Ishikawa (cell line): ENCODE data around the gene LSMEM2.

ENCODE experiments used
- CEBPB ChIP-seq: IDR thresholded peaks from 2 replicates; pipeline ENCODE4 v1.6.1; 2012
- CREB1 ChIP-seq: IDR thresholded peaks from 2 replicates; pipeline ENCODE4 v1.6.1; 2012; ENCODE audit warnings: low read depth
- EGR1 ChIP-seq: IDR thresholded peaks from 2 replicates; pipeline ENCODE4 v1.6.1; 2012
- EP300 ChIP-seq: IDR thresholded peaks from 2 replicates; pipeline ENCODE4 v1.6.1; 2012; ENCODE audit warnings: borderline replicate concordance
- FOXM1 ChIP-seq: IDR thresholded peaks from 2 replicates; pipeline ENCODE4 v1.6.1; 2012; ENCODE audit warnings: low read depth, borderline replicate concordance
- MAX ChIP-seq: IDR thresholded peaks from 2 replicates; pipeline ENCODE4 v1.6.1; 2012
- NFIC ChIP-seq: IDR thresholded peaks from 2 replicates; pipeline ENCODE4 v1.6.1; 2012
- RAD21 ChIP-seq: IDR thresholded peaks from 2 replicates; pipeline ENCODE4 v1.6.1; 2012; ENCODE audit warnings: low read depth
- TAF1 ChIP-seq: IDR thresholded peaks from 2 replicates; pipeline ENCODE4 v1.6.1; 2012; ENCODE audit warnings: low read depth, mild to moderate bottlenecking
- TCF12 ChIP-seq: IDR thresholded peaks from 2 replicates; pipeline ENCODE4 v1.6.1; 2012; ENCODE audit warnings: low read depth
- TEAD4 ChIP-seq: IDR thresholded peaks from 2 replicates; pipeline ENCODE4 v1.6.1; 2012
- USF1 ChIP-seq: IDR thresholded peaks from 2 replicates; pipeline ENCODE4 v1.6.1; 2012
- YY1 ChIP-seq: IDR thresholded peaks from 2 replicates; pipeline ENCODE4 v1.6.1; 2012; ENCODE audit warnings: low read depth
- ZBTB7A ChIP-seq: IDR thresholded peaks from 2 replicates; pipeline ENCODE4 v1.6.1; 2012; ENCODE audit warnings: low read depth
- TF ChIP-seq, protein P1 (sequence below): IDR thresholded peaks from 2 replicates; pipeline ENCODE4 v1.6.1; 2012; ENCODE audit warnings: low read depth, mild to moderate bottlenecking

Gene LSMEM2

GRCh38 chr3:50299929-50300680 lies 21.2 kb downstream of the LSMEM2 start:
- TF ChIP-seq, protein P1, sequence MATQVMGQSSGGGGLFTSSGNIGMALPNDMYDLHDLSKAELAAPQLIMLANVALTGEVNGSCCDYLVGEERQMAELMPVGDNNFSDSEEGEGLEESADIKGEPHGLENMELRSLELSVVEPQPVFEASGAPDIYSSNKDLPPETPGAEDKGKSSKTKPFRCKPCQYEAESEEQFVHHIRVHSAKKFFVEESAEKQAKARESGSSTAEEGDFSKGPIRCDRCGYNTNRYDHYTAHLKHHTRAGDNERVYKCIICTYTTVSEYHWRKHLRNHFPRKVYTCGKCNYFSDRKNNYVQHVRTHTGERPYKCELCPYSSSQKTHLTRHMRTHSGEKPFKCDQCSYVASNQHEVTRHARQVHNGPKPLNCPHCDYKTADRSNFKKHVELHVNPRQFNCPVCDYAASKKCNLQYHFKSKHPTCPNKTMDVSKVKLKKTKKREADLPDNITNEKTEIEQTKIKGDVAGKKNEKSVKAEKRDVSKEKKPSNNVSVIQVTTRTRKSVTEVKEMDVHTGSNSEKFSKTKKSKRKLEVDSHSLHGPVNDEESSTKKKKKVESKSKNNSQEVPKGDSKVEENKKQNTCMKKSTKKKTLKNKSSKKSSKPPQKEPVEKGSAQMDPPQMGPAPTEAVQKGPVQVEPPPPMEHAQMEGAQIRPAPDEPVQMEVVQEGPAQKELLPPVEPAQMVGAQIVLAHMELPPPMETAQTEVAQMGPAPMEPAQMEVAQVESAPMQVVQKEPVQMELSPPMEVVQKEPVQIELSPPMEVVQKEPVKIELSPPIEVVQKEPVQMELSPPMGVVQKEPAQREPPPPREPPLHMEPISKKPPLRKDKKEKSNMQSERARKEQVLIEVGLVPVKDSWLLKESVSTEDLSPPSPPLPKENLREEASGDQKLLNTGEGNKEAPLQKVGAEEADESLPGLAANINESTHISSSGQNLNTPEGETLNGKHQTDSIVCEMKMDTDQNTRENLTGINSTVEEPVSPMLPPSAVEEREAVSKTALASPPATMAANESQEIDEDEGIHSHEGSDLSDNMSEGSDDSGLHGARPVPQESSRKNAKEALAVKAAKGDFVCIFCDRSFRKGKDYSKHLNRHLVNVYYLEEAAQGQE = no peak
- TF ChIP-seq MAX (no peak), TEAD4 (no peak), NFIC (no peak), TCF12 (no peak), TAF1 (no peak)

- TF ChIP-seq TAF1 = no peak
- no peak for TF ChIP-seq ZBTB7A
- no peak for TF ChIP-seq FOXM1
- no peak for TF ChIP-seq CREB1
Measured at GRCh38 chr3:50300681-50301254, 21.9 kb downstream of the LSMEM2 start.

DNA sequence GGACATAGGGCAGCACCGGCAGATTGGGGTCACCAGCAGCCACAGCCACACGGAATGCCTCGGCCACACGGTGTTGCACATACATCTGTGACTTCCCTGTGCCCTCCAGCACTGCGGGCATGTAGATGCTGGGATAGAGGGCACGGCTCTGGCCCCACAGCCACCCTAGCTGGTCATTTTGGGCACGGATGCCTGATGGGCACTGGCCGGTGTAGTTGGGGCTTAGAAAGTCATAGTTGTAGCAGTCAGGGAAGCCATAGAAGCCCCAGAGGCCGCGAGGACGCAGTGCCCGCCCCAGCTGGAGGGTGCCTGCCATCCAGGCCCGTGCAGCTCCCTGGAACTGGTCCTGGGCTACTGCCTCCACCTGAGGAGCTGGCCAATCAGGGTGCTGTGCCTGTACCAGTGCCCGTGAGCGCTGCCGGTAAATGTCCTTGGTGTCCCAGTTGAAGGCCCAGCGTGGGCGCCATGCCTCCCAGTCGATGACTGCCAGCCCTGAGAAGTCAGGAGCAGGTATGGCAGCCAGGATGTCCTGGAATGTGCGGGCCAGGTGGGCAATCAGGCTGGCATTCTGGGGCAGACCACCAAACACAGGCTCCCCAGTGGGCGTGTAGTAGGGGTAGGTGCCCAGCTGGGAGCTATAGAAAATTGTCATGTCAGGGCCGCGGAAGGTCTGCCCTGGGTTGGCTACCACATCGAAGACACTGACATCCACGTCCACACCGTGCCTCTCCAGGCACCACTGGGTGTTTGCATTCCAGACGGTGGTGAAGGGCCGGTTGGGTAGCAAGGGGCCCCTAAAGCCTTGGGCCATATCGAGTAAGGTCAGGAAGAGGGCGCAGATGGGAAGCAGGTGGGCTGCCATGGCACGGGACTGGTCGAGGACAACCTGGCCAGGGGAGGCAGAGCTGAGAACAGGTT lies 23.5 kb downstream of the LSMEM2 start:
- TF ChIP-seq ZBTB7A (no peak), RAD21 (no peak), EGR1 (no peak), YY1 (no peak), FOXM1 (no peak), CREB1 (no peak), CEBPB (no peak), NFIC (no peak), TAF1 (no peak), TEAD4 (no peak), EP300 (no peak), USF1 (no peak), MAX (no peak), TCF12 (no peak)
- TF ChIP-seq, protein P1 = no peak

- TF ChIP-seq, protein P1 = no peak
- peak; percentile 44; the same call in 1 of the 2 replicates for TF ChIP-seq ZBTB7A
- TF ChIP-seq RAD21 = peak; percentile 45
Measured at GRCh38 chr3:50303013-50303815, 24.3 kb downstream of the LSMEM2 start, which contains the start of gene HYAL1. HYAL1 (minus strand) TSS chr3:50303574; CDS start chr3:50302956, 618 bp downstream.
